Upper lobe of right lung (tissue), 1 donor: ENCODE data around the gene GALR2. TPM values are rescaled to one million over a fixed set of nuclear protein-coding genes. Genes with fewer than 3 reads are reported as not detected.
"Not testable (repeated sequence)": the region's sequence is repeated elsewhere in the genome, so short reads cannot be mapped to it uniquely, and the experiment has no call there.

Experiments used
- ATAC-seq: fragments of 200-7000 bp; cut with Tn5 transposase; one replicate; pipeline ENCODE4 v1.9.1; 2020; ENCODE audit warnings: mild to moderate bottlenecking, moderate library complexity
- DNase-seq: peaks from one replicate; pipeline ENCODE4 v3.0.0-alpha.2; 2020
- H3K27ac ChIP-seq: fragments of 200-600 bp; one replicate; pipeline ENCODE4 v1.8.0; 2022
- H3K27me3 ChIP-seq: fragments of 200-600 bp; one replicate; pipeline ENCODE4 v1.8.0; 2022; ENCODE audit warnings: mild to moderate bottlenecking
- H3K36me3 ChIP-seq: fragments of 200-600 bp; one replicate; pipeline ENCODE4 v1.8.0; 2022
- H3K4me1 ChIP-seq: fragments of 200-600 bp; one replicate; pipeline ENCODE4 v1.8.0; 2022
- H3K4me3 ChIP-seq: fragments of 200-600 bp; one replicate; pipeline ENCODE4 v1.8.0; 2022; ENCODE audit warnings: mild to moderate bottlenecking
- H3K9me3 ChIP-seq: fragments of 200-600 bp; one replicate; pipeline ENCODE4 v1.8.0; 2022
- intact Hi-C: fragments of 100-400 bp; cut with DNase I; formaldehyde crosslinking; loops from one replicate; pipeline ENCODE4 v1.11.0; 2022
- total RNA-seq: library from RNA; stranded (reverse); fragmentation: NEBNext Ultra II Directional; extraction: Animal tissue kit (Norgen Biotek cat#: 25700); gene quantifications from one replicate; pipeline ENCODE4 v1.2.1, GENCODE V29; 2021
- TF ChIP-seq, protein P1 (sequence below): fragments of 200-600 bp; IDR thresholded peaks from one replicate; pipeline ENCODE4 v1.8.0; 2022; ENCODE audit warnings: antibody characterized with exemption
- donor health status: DM: no; HTN: yes; CAD: no; lungs with severe emphysema.

Gene GALR2
- total RNA-seq, 1 donor from 2014 or later, result not detected

GRCh38 chr17:76039121-76039520, 35.5 kb upstream of the GALR2 start:
- intact Hi-C loops, result no loop called here
- H3K36me3 ChIP-seq, result peaks cover 64% of the 10 kb centered on the region
- ATAC-seq, result no peak

GRCh38 chr17:76040376-76040775, 34.2 kb upstream of the GALR2 start:
- DNase-seq (no peak), ATAC-seq (no peak)
- intact Hi-C loops, result no loop called here
- H3K4me1 ChIP-seq, result no peaks in the 10 kb centered on the region
- H3K9me3 ChIP-seq, result no peaks in the 10 kb centered on the region
- H3K27ac ChIP-seq, result no peak overlapping the region
- H3K4me3 ChIP-seq, result no peak overlapping the region
- peaks cover 77% of the 10 kb centered on the region for H3K36me3 ChIP-seq
- TF ChIP-seq, protein P1, sequence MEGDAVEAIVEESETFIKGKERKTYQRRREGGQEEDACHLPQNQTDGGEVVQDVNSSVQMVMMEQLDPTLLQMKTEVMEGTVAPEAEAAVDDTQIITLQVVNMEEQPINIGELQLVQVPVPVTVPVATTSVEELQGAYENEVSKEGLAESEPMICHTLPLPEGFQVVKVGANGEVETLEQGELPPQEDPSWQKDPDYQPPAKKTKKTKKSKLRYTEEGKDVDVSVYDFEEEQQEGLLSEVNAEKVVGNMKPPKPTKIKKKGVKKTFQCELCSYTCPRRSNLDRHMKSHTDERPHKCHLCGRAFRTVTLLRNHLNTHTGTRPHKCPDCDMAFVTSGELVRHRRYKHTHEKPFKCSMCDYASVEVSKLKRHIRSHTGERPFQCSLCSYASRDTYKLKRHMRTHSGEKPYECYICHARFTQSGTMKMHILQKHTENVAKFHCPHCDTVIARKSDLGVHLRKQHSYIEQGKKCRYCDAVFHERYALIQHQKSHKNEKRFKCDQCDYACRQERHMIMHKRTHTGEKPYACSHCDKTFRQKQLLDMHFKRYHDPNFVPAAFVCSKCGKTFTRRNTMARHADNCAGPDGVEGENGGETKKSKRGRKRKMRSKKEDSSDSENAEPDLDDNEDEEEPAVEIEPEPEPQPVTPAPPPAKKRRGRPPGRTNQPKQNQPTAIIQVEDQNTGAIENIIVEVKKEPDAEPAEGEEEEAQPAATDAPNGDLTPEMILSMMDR, result no peak
- H3K27me3 ChIP-seq, result no peaks in the 10 kb centered on the region

More at GRCh38 chr17:76039121-76039520, 35.5 kb upstream of the GALR2 start:
- TF ChIP-seq, protein P1, result no peak
- DNase-seq, result no peak
- H3K27me3 ChIP-seq, result no peaks in the 10 kb centered on the region
- H3K4me3 ChIP-seq, result no peak overlapping the region
- no peaks in the 10 kb centered on the region for H3K9me3 ChIP-seq
- no peak overlapping the region for H3K27ac ChIP-seq
- no peaks in the 10 kb centered on the region for H3K4me1 ChIP-seq

DNA sequence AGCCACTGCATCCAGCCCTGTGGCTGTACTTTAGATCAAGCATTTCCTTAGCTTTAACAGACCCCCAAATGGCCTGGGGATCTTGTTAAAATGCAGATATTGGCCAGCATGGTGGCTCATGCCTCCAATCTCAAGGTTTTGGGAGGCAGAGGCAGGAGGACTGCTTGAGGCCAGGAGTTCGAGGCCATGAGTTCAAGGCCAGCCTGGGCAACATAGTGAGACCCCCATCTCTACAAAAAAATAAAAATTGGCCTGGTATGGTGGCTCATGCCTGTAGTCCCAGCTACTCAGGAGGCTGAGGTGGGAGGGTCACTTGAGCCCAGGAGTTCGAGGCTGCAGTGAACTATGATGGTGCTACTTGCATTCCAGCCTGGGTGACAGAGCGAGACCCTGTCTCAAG, 31.7 kb upstream of the GALR2 start:
- intact Hi-C loops, ATAC-seq, H3K4me1 ChIP-seq, H3K9me3 ChIP-seq, H3K27ac ChIP-seq, DNase-seq, H3K4me3 ChIP-seq, H3K27me3 ChIP-seq: not testable (repeated sequence)
- peaks cover 100% of the 10 kb centered on the region for H3K36me3 ChIP-seq

- DNase-seq, H3K9me3 ChIP-seq, H3K4me3 ChIP-seq, H3K4me1 ChIP-seq, H3K27me3 ChIP-seq, intact Hi-C loops, ATAC-seq, H3K27ac ChIP-seq: not testable (repeated sequence)
- H3K36me3 ChIP-seq, result peaks cover 100% of the 10 kb centered on the region
Measured at GRCh38 chr17:76044475-76045007, 30.0 kb upstream of the GALR2 start.

- no peak for DNase-seq
Measured at GRCh38 chr17:76046064-76046463, 28.5 kb upstream of the GALR2 start.

GRCh38 chr17:76048025-76048605, 26.5 kb upstream of the GALR2 start:
- intact Hi-C loops, result no loop called here
- Histone ChIP-seq H3K9me3 (no peaks in the 10 kb centered on the region), H3K27me3 (no peaks in the 10 kb centered on the region), H3K4me3 (no peak overlapping the region), H3K27ac (no peak overlapping the region), H3K4me1 (peaks cover 11% of the 10 kb centered on the region), H3K36me3 (peaks cover 94% of the 10 kb centered on the region)
- TF ChIP-seq, protein P1, result no peak
- DNase-seq (peak; percentile 19), ATAC-seq (no peak)

More at GRCh38 chr17:76046064-76046463, 28.5 kb upstream of the GALR2 start:
- intact Hi-C loops, result no loop called here
- no peaks in the 10 kb centered on the region for H3K9me3 ChIP-seq
- no peak overlapping the region for H3K27ac ChIP-seq
- no peak for ATAC-seq
- H3K4me1 ChIP-seq, result peaks cover 11% of the 10 kb centered on the region
- H3K36me3 ChIP-seq, result peaks cover 100% of the 10 kb centered on the region
- TF ChIP-seq, protein P1, result no peak
- no peak overlapping the region for H3K4me3 ChIP-seq
- H3K27me3 ChIP-seq, result no peaks in the 10 kb centered on the region
